CD4-positive, alpha-beta T cell treated with Interleukin-4 for 1 hour (primary cell): ENCODE results near the gene KREMEN1.

Source experiments
- DNase-seq, 2 donors: peaks; one replicate each; pipeline ENCODE4 v3.0.0-alpha.2; 2020 to 2022

The KREMEN1 gene

GRCh38 chr22:29049655-29050263, 23.1 kb upstream of the KREMEN1 start:
- DNase-seq: no peak

- DNase-seq: no peak
Measured at GRCh38 chr22:29050457-29050856, 22.4 kb upstream of the KREMEN1 start.

DNA sequence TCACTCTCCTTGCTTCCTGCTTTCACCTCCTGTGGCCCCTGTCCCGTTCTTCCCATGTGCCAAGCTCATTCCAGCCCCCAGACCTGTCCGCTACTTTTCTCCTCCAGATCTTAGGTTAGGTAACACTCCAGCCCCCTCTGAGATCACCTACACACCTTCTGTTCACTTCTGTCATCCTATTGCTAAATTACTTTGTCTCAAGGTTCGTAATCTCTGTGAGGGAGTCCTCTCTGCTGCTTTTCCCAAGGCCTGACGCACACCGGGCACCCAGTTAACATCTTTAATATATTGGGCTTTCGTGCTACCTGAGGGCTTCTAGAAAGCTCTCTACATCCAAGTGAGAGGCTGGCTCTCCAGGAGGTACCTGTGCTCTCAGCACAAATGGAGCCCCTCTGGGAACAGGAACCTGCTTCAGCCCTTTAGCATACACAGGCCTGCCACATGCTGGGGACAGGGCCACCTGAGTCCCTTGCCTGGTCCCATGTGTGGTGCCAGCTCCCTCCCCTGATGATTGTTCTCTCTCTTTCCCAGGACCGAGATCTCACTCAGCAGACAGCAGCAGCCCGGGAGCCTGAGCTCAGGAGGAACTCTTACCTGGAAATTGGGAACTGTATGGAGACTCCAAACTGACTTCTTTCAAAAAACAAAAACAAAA, 19.7 kb upstream of the KREMEN1 start:
- DNase-seq: no peak

DNA sequence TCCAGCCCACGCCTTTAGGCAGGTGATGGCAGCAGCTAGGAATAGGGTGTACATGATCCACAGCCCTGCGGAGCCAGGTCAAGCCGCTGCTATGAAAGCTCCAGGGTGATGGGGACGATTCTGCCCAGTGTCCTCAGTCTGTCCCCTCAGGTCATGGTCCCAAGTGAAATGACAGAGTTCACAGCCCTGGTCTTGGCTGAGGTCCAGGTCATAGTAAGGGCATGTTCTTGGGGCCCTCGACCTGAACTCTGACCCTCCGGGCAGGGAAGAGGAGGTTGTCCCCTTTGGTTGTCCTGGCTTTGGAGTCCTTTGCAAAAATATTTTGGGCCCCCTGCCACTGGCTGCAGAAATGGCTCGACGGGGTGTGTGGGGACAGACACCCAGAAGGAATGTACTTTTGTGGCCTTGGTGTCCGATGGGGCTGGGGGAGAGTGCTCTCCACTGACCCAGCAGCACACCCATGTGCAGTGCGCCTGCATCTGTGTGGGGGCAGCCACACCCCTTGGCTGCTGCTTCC, 18.5 kb upstream of the KREMEN1 start:
- DNase-seq: no peak

DNA sequence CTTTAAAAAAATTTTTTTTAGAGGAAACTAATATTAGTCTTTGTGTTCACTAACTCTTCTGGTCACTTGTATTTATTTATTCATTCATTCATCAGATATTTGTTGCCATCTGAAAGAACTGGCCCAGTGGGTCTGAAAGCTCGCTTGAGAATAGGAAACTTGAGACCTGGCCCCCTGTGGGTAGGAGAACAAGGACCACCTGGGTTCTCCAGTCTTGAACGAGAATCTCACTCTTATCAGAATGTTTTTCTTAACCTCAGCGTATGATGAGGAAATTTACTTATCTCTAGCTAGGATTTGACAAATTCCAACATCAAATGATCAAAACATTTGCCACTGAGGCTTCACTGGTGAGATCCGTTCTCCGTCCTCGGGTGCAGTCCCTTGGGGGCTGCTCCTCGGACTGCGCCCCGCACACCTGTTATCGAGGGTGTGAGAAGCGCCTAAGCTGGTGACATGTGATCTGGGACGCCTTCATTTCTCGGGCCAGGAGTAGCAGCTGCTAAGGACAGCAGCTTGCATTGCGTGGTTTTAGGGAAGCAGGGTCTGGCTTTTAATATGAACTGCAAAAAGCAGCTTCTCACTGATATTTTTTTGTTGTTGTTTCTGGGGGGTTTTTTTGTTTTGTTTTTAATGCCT, 17.5 kb upstream of the KREMEN1 start:
- no peak for DNase-seq

GRCh38 chr22:29056472-29056871, 16.4 kb upstream of the KREMEN1 start:
- no peak for DNase-seq

DNA sequence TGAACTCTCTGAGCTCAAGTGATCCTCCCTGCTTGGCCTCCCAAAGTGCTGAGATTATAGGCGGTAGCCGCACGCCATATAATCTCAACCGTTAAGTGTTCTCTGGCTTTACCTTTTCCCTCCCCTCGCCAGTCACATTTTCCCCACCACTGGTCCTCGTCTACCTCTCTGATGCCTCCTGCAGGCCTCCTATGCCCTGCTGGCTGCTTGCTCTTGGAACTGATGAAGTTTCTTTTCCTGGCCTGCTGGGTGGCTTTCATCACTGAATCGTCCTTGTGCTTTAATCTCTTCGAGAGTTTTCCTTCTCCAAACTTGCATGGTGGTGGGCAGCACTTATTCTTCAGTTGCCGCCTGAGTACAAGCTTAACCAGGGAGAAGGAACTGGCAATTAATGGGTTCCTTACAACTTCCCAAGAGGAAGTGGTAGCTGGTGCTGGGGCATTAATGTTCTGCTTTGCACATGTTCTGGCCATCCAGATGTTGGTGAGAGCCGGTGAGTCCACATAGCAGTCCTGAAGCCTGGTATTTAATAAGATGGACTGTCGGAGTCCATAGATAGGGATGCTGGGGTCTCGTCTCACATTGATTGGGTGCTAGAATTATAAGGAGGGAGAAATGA, 12.5 kb upstream of the KREMEN1 start:
- DNase-seq: no peak

- no peak for DNase-seq
Measured at GRCh38 chr22:29060931-29061330, 11.9 kb upstream of the KREMEN1 start.

- no peak for DNase-seq
Measured at GRCh38 chr22:29061773-29062172, 11.1 kb upstream of the KREMEN1 start, which contains the start of gene C22orf31. C22orf31 (minus strand) TSS chr22:29061831; CDS start chr22:29061792, 39 bp downstream.

DNA sequence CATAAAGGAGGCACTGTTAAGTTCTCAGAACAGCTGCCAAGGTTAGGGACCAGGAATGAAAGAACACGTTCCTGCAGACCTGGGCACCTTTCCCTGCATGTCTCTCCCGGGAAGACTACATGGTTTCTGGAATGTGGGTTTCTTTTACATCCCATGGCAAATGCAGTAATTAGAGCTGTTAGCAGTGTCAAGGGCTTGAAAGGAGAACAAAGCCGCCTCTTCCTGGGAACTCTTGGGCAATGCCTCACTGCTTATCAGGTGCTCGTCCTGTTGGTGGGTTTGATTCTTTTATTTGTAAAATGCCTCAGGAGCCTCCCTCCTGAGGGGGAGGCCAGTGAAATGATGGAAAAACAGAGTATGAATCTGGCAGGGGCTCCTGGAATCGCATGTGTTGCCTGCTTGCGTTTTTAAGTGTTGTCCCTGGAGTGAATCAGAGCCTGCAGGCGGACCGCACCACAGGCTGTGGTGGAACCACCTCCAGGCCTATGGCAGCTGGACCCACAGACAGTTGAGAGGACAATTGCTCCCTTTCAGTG, 10.5 kb upstream of the KREMEN1 start:
- DNase-seq: no peak

DNA sequence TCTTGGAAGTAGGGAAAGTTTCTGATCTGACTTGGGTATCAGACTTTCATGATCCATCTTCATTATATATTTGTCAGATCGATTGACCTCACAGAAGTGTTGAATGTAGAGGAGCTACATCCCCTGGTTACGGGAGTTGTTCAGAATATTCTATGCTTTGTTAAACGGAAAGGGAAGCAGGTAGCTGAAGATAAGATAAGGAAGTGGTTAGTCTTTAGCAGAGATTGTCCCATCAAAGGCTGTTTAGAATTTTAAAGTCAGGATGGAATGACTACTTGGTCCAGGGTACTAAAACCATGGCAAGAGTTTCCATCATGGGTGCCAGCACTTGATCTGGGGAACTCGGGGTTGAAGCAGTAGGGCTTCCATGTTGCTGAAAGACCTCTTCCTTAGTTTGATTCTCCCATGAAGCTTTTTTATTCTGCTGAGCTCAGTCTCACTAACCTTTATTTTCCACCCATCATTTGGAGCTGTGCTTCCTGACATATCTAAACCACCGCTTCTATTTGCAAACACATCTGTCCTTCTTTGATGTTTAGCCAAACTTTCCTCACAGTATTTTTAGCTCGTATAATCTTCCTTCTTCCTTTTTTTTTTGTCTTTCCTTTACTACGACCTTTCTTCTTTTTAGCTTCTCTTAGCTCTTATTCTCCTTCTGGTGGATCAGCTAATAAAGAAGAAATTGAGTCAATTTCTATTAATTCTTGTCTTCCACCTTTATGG, 7.2 kb upstream of the KREMEN1 start:
- no peak for DNase-seq

DNA sequence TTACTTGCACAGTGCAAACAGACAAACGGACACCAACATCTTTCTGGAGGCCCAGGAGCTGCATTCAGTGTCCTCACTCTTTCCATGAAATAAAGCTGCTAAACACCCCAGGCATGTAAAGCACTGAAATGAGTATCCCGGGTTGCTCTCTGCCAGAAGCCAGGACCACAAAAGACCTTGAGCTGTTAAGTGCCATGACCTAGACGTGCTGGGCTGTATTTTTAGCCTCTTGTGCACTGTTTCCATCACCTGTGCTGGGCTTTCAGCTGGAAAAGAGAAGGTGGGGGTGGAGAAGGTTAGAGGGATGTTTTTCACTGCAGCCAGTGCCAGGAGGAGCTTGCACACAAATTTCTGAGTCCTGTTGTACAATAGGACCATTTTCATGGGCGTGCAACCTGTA, 3.4 kb upstream of the KREMEN1 start:
- DNase-seq: no peak

DNA sequence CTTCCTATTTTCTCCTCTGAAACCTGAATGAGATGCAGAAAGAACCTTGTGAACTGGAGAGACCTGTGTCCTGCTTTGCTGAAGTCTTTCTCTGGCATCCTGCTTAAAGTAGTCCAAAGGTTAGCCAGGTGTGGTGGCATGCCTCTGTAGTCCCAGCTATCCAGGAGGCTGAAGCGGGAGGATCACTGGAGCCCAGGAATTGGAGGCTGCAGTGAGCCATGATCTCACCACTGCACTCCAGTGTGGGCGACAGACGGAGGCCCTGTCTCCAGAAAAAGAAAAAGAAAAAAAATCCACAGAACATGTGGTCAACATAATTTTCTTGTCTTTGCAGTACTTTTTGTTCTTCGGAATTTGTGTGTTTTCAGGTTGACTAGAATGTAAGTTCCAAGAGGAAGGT, 2.3 kb upstream of the KREMEN1 start:
- no peak for DNase-seq

GRCh38 chr22:29071261-29072045, 1.4 kb upstream of the KREMEN1 start:
- DNase-seq: peak in 1 of 2 donors; percentile 20

GRCh38 chr22:29072193-29072978, 449 bp upstream of the KREMEN1 start:
- DNase-seq: peak; percentile 83

DNA sequence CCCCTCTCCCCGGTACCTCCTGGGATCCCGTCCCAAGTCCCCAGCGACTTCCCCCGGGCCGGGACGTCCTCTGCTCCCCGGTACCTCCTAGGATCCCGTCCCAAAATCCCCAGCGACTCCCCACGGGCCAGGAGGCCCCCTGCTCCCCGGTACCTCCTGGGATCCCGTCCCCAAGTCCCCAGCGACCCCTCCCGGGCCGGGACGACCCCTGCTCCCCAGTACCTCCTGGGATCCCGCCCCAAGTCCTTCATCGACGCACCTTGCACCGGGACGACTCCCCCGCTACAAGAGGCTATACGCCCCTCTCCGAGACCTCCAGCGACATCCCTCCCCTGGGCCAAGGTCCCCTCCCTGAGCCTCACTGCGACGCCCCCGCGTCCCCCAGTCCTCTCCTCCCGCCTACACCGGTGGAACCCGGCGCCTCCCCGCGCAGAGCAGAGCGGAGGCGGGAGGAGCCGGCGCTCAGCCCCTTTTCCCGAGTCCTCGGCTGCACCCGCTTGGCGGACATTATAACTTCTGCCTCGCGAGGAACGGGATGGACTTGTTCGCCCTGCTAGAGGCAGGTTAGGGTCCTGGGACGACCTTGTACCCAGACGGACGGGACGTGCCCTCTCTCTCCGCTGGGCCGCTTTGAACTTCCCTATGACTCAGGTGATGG, 912 bp downstream of the KREMEN1 start:
- DNase-seq: no peak

- no peak for DNase-seq
Measured at GRCh38 chr22:29074276-29074772, 1.5 kb downstream of the KREMEN1 start.

DNA sequence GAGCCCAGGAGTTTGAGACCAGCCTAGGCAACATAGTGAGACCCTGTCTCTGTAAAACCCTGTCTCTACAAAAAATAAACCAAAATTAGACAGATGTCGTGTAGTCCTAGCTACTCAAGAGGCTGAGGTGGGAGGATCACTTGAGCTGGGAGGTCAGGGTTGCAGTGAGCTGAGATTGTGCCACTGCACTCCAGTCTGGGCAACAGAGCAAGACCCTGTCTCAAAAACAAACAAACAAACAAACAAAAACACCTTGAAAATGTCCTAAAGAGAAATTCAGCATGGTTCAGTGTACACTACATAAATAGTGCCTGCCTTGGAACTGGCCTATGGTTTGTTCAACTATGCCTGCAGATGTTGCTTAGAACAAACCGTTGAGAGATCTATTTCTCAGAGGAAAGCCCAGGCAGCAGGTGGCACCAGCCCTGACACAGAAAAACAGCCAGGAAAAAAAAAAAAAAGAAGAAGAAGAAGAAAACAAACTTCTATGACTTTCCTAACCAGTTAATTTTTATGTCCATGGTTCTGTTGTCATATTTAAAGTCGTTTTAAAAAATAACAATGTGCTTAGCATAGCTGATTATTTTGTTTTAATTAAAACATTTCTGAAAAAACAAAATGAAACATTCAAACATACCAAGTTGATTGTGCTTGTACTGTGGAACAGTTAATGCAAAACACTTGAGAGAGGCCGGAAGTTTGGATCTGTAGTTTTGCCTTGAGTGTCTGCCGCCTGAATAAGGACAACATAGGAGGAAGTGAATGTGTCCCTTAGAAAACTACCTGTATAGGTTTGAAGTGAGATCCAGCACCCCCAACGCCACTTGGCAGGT, 5.4 kb downstream of the KREMEN1 start:
- DNase-seq: no peak

- DNase-seq: no peak
Measured at GRCh38 chr22:29078869-29079207, 6.0 kb downstream of the KREMEN1 start.
